T-helper 2 cell treated with Interferon-gamma antibody and Interleukin-4, amounts not matched to agents 100 ng/mL and 5 ng/mL, for 36 hours (primary cell): ENCODE measurements around the gene ABHD17C. TPM values are rescaled to one million over a fixed set of nuclear protein-coding genes. Genes with fewer than 3 reads are reported as not detected.
"Not testable (repeated sequence)": the region's sequence is repeated elsewhere in the genome, so short reads cannot be mapped to it uniquely, and the experiment has no call there.

Experiments used
- intact Hi-C: fragments of 100-400 bp; cut with micrococcal nuclease; formaldehyde crosslinking; loops from one replicate; pipeline ENCODE4 v1.15.1; 2023
- total RNA-seq: library from RNA; stranded (reverse); gene quantifications from 2 replicates; pipeline ENCODE4 v1.2.3, GENCODE V29; 2022

The ABHD17C gene
- total RNA-seq, result 3.6 and 3.7 TPM in 2 replicates

DNA sequence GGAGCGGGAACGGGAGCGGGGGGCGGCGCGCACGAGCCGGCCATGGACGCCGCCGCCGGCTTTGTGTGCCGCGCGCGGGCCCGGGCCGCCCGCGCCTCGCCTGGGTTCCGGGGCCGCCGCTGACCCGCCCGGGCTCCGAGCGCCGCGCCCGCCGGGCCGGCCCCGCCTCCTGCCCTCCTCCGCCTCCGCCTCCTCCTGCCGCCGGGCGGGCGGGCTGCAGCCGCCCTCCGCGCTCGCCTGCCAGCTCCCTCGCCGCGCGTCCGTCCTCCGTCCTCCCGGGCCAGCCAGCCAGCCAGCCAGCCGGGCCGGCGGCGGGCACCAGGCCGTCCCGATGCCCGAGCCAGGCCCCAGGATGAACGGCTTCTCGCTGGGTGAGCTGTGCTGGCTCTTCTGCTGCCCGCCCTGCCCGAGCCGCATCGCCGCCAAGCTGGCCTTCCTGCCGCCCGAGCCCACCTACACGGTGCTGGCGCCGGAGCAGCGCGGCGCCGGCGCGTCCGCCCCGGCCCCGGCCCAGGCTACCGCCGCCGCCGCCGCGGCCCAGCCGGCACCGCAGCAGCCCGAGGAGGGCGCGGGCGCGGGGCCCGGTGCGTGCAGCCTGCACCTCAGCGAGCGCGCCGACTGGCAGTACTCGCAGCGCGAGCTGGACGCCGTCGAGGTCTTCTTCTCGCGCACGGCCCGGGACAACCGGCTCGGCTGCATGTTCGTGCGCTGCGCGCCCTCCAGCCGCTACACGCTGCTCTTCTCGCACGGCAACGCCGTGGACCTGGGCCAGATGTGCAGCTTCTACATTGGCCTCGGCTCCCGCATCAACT, at the start of gene ABHD17C:
ABHD17C (plus strand) TSS at position 212 of the 812 bp plus-strand sequence; CDS start at position 332, 120 bp downstream.
- intact Hi-C loops, result loop anchor here (5.0 to 10.0 kb wide), 2 partner anchors 82 to 279 kb away; partner anchors contain the start of gene CEMIP

DNA sequence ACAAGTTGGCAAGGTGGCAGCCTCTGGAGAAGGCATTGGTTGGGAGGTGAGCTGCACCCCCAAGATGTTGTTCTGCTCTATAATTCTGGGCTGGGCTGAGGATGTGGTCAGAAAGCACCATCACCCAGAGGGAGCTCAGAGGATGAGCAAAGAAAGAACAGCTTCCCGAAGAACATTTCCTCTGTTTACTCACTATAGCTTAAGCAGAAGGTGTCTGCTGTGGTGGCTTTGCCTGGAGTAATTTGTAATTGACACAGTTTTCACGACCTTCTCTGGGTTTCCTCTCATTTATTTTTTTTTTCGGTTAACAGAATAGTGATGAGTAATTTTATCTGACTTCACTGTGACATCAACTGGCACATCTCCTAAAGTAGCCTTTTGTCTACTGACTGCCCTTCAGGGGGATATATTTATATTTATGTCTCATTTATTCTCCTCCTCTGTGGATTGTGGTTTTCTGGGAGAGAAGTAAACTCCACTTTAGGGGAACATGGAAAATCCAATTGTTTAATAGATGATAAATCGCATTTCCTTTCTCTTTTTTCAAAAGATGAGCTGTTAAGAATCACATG, 49.5 kb upstream of the ABHD17C start:
- intact Hi-C loops, result no loop called here

DNA sequence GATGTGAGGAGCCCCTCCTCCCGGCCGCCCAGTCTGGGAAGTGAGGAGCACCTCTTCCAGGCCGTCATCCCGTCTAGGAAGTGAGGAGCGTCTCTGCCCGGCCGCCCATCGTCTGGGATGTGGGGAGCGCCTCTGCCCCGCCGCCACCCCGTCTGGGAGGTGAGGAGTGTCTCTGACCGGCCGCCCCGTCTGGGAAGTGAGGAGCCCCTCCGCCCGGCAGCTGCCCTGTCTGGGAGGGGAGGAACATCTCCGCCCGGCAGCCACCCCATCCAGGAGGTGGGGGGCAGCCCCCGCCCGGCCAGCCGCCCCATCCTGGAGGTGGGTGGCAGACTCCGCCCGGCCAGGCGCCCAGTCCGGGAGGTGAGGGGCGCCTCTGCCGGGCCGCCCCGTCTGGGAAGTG, 47.7 kb upstream of the ABHD17C start:
- intact Hi-C loops, result not testable (repeated sequence)

DNA sequence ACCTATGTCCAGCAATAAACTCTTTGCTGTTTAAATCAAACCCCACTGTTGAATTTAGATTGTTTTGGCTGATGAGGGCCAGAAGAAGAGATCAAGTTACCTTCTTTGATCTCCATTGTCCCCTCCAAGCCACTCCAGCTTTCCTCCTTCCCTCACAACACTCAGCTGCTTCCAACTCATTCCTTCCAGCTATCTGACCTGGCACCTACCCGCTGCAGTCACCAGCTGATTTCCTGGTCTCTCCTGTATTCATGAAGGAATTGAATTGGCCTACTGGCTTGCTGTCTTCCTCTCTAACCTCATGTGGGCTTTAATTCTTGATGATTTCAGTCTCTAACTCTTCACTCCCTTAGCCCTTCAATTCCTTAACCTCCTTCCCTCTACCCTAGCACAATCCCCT, 40.8 kb upstream of the ABHD17C start:
- intact Hi-C loops, result no loop called here

DNA sequence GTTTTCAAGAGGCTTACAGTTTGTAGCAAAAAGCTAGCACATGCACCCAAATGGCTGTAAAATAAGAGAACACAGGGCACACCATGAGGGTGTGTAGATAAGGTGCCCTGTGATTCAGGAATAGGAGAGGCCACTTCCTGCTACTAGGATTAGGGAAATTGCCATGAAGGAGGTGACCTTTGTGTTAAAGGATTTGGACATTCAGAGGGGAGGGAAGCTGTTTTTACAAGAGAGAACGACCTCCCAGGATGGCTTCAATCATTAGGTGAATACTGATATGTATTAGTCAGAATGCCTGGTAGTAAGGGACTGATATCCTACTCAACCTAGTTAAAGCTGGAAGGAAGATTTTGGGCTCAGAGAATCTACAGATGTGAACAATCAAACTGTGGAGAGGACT, 35.7 kb upstream of the ABHD17C start:
- intact Hi-C loops, result no loop called here

DNA sequence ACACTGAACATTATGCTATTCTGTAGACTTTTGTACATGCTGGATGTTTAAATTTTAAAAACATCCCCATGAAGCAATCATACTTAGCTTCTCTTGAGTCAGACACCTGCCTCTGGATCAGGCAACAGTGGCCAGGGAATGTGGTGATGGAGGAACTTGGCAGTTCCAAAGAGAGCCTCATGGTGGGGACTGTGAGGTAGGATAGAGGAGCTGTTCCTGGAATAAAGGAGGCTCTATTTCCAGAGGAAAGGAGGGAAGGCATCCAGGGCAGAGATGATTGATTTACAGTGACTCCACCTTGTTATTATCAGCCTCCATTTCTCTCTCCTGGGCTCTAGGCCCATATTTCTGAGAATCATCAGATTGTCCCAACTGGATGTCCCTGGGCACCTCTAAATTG, 35.0 kb upstream of the ABHD17C start:
- intact Hi-C loops, result no loop called here

DNA sequence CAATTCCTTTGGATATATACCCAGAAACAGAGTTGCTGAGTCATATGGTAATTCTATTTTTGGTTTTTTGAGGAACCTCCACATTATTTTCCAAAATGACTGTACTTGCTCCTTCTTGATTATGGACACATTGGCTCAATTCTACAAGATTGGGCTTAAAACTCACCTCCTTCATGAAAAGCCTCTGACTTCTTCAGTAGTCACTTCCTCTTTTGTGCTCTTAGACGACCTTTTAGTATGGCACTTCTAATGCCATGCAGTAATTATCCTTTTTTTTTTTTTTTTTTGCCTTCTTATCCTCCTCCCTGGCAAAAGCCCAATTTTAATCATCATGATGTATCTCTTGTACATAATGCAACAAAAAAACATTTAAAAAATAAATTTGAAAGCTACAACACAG, 33.0 kb upstream of the ABHD17C start:
- intact Hi-C loops, result no loop called here

DNA sequence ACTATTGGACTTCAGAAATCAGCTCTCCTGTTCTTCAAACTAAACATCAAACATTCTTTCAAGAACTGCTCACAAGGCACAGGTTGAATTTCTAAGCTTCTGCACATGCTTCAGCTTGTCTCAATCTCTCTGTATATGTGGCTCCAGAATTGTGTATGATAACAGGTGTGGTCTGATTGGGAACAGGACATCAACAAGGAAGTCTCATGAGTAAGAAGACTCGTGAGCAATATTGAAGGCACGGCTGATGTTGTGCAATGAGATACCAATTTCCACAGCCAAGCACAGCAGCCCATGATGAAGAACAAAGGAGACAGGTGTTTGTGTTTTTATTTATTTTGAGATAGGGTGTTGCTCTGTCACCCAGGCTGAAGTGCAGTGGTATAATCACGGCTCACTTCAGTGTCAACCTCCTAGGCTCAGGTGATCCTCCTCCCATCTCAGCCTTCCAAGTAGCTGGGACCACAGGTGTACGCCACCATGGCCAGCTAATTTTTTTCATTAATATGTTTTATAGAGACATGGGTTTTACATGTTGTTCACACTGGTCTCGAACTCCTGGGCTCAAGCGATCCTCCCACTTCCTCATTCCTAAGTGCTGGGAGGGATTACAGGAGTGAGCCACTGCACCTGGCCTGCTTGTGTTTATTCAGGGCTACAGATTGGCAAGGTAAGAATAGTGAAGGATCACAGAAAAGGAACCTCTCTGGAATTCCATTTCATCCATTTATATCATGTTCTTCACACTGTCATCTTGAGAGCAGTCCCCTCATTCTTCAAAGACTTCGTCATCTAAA, 32.2 kb upstream of the ABHD17C start:
- intact Hi-C loops, result no loop called here

DNA sequence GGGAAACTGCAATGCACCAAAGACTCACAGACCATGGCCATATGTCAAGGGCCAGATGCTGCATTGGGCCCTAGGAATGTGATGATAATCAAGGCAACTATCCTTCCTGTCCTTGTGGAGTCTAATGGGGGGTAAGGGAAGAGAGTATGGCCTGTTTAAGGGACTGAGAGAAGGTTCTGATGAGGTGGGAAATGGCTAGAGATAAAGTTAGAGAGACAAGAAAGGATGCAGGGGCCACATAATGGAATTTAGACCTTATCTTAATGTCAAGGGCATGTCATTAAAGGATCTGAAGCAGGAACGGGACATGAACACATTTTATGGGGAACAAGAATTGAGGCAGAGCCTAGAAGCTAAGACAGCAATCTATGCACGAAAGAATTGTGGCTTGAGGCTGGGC, 30.0 kb upstream of the ABHD17C start:
- intact Hi-C loops, result no loop called here

DNA sequence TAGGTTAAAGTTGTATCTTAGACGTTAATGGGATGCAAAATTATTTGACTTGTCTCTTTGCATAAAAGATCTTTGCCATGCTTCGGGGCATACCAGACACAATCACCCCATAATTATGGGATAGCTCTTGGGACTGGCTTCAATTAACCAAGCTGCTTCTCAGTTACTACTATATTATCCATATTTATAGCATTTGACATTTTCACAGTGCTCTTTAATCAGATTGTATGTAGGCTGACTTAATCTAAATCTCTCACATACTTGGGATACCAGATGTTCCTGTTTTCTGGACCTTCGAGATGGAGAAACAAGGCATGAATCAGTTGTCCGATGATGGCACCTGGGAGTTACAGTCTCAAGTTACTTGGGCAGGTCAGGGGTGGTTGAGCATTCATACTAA, 27.2 kb upstream of the ABHD17C start:
- intact Hi-C loops, result no loop called here

DNA sequence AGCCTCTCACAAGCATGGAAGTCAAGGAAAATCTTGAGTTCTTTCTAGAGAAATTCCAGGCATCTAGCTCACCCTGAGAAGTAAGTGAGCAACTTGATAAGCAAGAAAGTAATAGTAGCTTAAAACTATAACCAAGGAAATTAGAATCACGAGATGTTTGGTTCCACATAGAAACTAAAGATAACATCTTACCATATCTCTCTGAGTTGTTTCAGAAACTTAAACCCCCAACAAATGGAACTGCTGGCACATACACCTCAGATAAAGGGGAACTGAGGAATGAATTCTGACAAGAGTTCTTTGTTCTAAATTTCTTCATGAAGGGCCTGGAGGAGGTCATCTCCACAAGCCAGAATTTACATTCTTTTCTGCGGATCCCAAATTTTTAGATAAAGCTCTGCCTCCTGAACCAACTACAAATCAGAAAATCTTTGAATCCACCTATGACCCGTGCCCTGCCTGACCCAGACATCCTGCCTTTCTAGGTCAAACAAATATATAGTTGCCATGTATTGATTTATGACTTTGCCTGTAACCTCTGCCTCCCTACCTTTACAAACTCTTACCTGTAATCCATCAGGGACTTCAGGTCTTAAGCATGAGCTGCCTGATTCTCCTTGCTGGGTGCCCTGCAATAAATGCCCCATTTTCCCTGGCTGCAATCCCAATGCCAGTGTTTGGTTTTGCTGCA, 26.4 kb upstream of the ABHD17C start:
- intact Hi-C loops, result no loop called here

DNA sequence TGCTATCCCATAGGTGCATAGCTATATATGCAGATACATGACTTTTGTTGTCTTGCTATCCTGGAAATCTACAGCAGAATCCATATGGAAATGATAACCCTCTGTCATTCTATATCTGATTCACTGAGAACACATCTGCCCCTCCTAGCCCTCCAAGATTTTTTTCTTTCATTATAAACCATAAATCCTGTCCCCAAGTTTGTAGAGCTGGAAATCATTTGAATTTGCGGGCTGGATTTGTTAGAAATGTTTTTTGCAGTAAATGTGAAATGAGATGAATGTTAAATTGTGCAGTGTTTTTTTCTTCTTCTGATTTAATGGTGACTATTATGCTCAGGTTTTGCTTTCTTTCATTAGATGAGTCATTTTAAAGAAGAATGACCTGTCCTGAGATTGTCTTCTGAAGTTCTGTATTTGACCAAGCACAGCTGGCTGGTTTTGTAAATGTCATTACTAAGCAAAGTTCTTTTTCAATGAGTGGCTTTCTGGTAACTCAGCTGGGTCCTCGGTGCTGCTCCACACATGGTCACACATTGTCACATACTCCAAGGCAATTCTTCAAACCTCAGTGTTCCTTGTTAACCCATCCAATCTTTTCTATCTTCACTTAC, 25.3 kb upstream of the ABHD17C start:
- intact Hi-C loops, result no loop called here

DNA sequence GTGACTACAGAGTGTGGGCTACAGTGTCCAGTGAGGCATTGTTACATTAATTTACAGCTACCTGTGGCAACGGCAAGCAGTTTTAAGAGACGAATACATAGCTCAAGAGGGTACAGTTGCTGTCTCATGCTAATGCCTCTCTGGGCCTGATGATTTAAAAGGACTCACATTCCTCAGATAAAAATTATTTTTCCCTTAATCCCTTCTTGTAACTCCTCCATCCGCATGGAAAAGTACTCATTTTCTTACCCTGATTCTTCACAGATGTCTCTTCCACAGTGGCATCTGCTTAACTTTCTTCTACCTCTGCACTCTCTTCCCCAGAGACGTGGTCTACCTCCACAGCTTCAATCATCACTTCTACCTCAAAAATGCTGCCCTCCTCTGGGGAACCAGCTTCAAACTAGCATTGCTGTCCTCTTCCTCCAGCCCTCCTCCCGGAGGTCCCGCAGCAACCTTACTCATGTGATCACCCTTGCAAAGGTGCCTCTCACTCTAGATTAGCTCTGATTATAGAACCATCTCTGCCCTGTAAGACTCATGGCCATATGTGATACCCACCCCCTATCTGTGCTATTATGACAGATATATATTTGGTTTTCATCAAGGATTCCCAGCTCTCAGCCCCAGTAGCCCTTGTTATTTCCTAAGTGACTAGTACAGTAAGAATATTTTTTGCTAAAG, 21.4 kb upstream of the ABHD17C start:
- intact Hi-C loops, result no loop called here

DNA sequence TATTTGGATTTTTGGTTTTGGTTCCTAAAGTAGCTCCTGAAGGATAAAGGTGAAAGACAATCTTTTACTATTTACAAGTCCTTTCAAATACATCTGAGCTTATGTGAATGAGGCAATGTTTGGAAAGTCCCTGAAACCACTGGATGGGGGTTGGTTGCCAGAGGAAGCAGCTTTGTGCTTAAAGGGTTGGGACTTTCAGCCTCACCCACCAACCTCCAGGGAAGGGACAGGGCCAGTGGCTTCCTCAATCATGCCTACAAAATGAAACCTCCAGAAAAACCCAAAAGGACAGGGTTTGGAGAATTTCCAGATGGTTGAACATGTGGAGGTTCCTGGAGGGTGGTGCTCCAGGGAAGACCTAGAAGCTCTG, 20.9 kb upstream of the ABHD17C start:
- intact Hi-C loops, result no loop called here

DNA sequence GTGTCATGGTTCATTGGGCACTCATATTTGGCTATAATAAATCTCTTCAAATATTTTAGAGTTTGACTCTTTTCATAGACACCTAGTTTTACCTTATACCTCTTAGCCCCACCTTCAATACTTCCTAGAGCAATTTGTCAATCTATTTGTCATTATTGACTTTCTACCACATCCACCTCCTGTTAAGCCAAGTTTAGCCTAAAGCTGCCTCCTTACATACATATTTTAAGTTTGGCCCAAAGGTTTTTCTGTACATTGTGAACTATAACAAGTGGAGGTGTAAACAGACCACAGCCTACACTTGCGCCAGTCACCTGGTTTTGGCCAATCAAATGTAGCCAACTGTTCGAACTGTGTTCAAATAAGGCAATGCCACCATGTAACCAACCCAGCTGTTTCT, 18.1 kb upstream of the ABHD17C start:
- intact Hi-C loops, result no loop called here

DNA sequence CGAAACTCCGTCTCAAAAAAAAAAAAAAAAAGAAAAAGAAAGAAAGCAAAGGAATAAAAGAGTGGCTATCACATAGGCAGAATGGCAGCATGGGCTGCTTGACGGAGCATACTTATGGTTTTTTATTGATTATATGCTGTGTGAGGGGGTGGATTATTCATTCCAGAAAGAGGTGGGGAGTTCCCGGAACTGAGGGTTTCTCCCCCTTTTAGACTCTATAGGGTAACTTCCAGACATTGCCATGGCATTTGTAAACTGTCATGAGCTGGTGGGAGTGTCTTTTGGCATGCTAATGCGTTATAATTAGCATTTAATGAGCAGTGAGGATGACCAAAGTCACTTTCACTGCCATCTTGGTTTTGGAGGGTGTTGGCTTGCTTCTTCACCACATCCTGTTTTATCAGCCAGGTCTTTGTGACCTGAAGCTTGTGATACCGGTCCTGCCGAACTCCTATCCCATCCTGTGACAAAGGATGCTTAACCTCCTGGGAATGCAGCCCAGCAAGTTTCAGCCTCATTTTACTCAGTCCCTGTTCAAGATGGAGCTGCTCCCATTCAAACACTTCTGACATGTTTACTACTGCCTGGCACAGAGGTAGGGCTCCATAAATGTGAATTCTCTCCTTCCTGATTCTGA, 15.8 kb upstream of the ABHD17C start:
- intact Hi-C loops, result no loop called here

DNA sequence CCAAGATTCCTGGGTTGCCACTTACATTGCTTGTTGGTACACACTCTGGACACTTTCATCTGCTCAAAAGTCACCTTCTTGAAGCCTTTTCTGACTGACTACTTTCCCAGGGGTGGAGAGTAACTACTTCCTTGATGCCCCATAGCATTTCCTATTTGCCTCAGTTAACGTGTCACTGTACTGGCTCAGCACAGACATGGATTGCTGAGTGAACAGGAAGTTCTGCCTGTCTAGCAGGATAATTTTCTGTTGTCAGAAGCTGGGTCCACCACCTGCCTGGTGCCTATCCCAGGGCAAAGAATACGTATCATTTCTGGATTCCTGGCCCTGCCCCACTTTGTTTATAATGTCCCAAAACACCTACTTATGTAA, 15.3 kb upstream of the ABHD17C start:
- intact Hi-C loops, result loop anchor here (10.0 kb wide), 1 partner anchor 55 kb away; no protein-coding TSS in a partner anchor

DNA sequence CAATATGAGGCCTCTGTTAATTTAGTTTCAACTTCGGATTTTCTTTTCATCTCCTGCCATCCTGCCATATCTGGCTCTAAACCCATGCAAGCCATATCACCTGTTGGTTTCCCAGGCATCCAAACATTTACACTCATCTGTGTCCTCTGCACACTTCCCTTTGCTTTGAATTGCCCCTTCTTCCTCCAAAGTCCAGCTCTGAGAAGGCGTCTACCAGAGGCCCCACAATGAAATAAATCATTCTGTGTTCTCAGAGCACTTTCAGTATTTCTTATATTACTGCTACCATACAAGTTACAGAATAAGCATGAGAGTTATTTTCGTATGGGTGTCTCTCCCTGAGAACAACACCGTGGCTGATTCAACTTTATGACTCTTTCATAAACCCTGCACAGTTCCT, 12.9 kb upstream of the ABHD17C start:
- intact Hi-C loops, result loop anchor here (10.0 kb wide), 1 partner anchor 57 kb away; no protein-coding TSS in a partner anchor

DNA sequence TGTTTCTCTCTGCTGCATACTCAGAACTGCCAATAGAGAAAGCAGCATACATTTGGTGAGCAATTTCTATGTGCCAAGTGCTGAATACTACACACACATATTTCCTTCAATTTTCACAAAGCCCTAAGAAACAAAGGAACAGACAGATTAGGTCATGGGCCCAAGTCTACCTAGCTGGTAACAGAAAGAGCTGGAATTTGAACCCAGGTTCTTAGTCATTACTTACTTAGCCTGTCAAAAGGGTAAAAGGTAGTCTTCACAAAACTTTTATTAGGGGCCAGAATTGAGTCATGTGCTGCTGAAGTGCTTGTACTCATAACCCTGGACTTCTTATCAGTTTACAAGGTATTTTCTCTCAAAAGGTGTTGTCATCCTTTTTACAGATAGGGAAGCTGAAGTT, 10.4 kb upstream of the ABHD17C start:
- intact Hi-C loops, result loop anchor here (10.0 kb wide), 1 partner anchor 60 kb away; no protein-coding TSS in a partner anchor

DNA sequence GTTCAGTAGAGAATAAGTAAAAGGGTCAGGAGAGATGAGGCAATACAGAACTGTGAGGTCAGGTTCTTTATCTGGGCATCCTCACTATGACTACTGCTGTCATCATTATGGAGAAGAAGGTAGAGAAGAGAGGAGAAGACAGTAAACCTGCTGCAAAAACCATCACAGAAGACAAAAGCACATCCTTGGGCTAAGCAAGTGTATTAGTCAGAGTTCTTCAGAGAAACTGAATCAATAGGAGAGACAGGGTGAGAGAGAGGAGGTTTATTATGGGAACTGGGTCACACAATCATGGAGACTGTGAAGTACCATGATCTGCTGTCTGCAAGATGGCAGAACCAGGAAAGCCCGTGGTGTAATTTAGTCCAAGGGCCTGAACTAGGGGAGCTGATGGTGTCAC, 9.5 kb upstream of the ABHD17C start:
- intact Hi-C loops, result loop anchor here (10.0 kb wide), 1 partner anchor 61 kb away; no protein-coding TSS in a partner anchor
